RWPE2 (cell line): ENCODE data around the gene IGFBPL1.

Experiments used
- ATAC-seq: fragments of 200-7000 bp; cut with Tn5 transposase; 3 replicates; pipeline ENCODE4 v1.9.1; 2021; ENCODE audit warnings: low read depth
- DNase-seq: peaks from one replicate; pipeline ENCODE4 v3.0.0-alpha.2; 2020; ENCODE audit warnings: low spot score
- H3K27ac ChIP-seq: fragments of 450-650 bp; 2 replicates; pipeline ENCODE4 v1.5.1; 2017; ENCODE audit warnings: mild to moderate bottlenecking; ENCODE audit not compliant: poor library complexity, severe bottlenecking
- H3K27me3 ChIP-seq: fragments of 250-450 bp; sonication (Bioruptor Pico); 2 replicates; pipeline ENCODE4 v1.5.1; 2021; ENCODE audit warnings: mild to moderate bottlenecking, moderate library complexity; ENCODE audit not compliant: insufficient read depth, poor library complexity, severe bottlenecking
- H3K36me3 ChIP-seq: fragments of 250-450 bp; sonication (Bioruptor Pico); 2 replicates; pipeline ENCODE4 v1.5.1; 2020; ENCODE audit warnings: low read depth, mild to moderate bottlenecking, moderate library complexity
- H3K4me1 ChIP-seq: fragments of 250-450 bp; sonication (Bioruptor Pico); 2 replicates; pipeline ENCODE4 v1.5.1; 2021; ENCODE audit warnings: mild to moderate bottlenecking, moderate library complexity; ENCODE audit not compliant: insufficient read depth, poor library complexity, severe bottlenecking
- H3K4me3 ChIP-seq: fragments of 250-450 bp; sonication (Bioruptor Pico); 2 replicates; pipeline ENCODE4 v1.5.1; 2021; ENCODE audit warnings: mild to moderate bottlenecking, moderate library complexity; ENCODE audit not compliant: severe bottlenecking
- H3K9me3 ChIP-seq: fragments of 250-450 bp; sonication (Bioruptor Pico); 2 replicates; pipeline ENCODE4 v1.5.1; 2021; ENCODE audit warnings: mild to moderate bottlenecking, moderate library complexity; ENCODE audit not compliant: severe bottlenecking
- TF ChIP-seq, protein P1 (sequence below): fragments of 450-650 bp; IDR thresholded peaks from one replicate; pipeline ENCODE4 v1.5.1; 2017; ENCODE audit warnings: mild to moderate bottlenecking, moderate library complexity; ENCODE audit not compliant: poor library complexity, severe bottlenecking

The IGFBPL1 gene

DNA sequence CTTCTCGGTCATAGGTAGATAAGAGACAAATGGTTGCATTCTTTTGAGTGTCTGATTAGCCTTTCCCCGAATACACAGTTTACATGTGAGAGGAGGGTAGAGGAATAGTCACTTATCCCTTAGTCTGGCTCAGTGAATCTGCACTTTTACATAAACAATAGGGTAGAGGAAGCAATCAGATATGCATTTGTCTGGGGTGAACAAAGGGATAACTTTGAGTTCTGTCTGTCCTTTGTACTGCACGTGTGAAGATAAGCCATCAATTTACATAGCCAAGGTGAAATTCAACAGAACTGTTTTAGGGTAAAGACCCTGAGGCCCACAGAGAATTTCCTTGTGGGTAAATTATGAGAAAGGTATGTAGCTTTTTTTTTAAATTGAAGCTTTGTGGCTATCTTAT lies 10.1 kb upstream of the IGFBPL1 start:
- no peak overlapping the region for H3K27ac ChIP-seq
- H3K4me3 ChIP-seq, result no peak overlapping the region
- H3K9me3 ChIP-seq, result no peaks in the 10 kb centered on the region
- TF ChIP-seq, protein P1, sequence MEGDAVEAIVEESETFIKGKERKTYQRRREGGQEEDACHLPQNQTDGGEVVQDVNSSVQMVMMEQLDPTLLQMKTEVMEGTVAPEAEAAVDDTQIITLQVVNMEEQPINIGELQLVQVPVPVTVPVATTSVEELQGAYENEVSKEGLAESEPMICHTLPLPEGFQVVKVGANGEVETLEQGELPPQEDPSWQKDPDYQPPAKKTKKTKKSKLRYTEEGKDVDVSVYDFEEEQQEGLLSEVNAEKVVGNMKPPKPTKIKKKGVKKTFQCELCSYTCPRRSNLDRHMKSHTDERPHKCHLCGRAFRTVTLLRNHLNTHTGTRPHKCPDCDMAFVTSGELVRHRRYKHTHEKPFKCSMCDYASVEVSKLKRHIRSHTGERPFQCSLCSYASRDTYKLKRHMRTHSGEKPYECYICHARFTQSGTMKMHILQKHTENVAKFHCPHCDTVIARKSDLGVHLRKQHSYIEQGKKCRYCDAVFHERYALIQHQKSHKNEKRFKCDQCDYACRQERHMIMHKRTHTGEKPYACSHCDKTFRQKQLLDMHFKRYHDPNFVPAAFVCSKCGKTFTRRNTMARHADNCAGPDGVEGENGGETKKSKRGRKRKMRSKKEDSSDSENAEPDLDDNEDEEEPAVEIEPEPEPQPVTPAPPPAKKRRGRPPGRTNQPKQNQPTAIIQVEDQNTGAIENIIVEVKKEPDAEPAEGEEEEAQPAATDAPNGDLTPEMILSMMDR, result no peak
- no peaks in the 10 kb centered on the region for H3K36me3 ChIP-seq
- no peaks in the 10 kb centered on the region for H3K27me3 ChIP-seq
- no peak for ATAC-seq
- H3K4me1 ChIP-seq, result peaks cover 6% of the 10 kb centered on the region
- DNase-seq, result no peak

DNA sequence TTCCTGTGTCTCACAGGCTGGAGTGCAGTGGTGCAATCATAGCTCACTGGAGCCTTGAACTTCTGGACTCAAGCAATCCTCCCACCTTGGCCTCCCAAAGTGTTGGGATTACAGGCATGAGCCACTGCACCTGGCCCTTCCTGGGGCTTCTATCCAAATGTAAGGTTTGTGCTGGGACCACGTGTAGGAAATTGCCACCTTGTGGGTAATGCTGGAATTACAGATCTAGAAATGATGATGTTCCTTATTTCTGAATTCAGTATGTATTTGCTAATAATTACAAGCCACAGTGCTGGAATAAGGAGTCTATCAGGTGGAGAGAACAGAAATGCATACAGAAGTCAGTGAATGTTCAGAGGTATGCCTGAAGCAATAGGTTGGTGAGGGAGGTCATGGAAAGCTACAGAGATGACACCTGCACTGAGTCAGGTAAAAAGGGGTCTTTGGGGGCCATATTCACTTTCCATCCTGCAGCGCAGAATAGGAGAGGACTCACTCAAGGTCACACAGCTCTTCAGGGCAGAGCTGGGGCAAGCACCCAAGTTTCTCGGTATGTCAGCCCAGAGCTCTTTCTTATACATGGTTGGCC lies 8.8 kb upstream of the IGFBPL1 start:
- peaks cover 6% of the 10 kb centered on the region for H3K4me1 ChIP-seq
- ATAC-seq (peak; percentile 46; the same call in 1 of the 3 replicates), DNase-seq (no peak)

DNA sequence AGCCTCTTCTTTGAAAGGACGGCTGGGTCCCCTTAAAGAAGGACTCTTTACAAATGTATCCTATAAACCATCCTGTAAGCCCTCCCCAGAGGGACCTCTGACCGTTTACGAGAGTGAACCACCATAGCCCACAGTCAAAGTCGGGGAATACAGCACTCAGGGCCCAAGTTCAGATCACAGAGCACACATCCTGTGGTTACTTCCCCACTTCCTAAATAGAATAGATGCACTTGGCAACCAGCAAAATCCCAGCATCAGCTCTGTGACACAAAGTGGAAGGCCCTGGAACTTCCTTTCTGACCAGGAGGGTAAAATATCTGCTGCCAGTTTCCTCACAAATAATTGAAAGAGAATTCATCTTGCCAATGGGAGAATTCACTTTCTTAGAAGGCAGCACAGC lies 6.9 kb upstream of the IGFBPL1 start:
- no peak overlapping the region for H3K27ac ChIP-seq
- no peaks in the 10 kb centered on the region for H3K9me3 ChIP-seq
- H3K36me3 ChIP-seq, result no peaks in the 10 kb centered on the region
- no peaks in the 10 kb centered on the region for H3K27me3 ChIP-seq
- no peak for ATAC-seq
- no peak overlapping the region for H3K4me3 ChIP-seq
- TF ChIP-seq, protein P1, result no peak
- H3K4me1 ChIP-seq, result no peaks in the 10 kb centered on the region
- DNase-seq, result no peak

More for the DNA sequence above, 8.8 kb upstream of the IGFBPL1 start:
- no peak overlapping the region for H3K27ac ChIP-seq
- H3K9me3 ChIP-seq, result no peaks in the 10 kb centered on the region
- H3K27me3 ChIP-seq, result no peaks in the 10 kb centered on the region
- H3K4me3 ChIP-seq, result no peak overlapping the region
- no peaks in the 10 kb centered on the region for H3K36me3 ChIP-seq
- TF ChIP-seq, protein P1, result peak; percentile 71

DNA sequence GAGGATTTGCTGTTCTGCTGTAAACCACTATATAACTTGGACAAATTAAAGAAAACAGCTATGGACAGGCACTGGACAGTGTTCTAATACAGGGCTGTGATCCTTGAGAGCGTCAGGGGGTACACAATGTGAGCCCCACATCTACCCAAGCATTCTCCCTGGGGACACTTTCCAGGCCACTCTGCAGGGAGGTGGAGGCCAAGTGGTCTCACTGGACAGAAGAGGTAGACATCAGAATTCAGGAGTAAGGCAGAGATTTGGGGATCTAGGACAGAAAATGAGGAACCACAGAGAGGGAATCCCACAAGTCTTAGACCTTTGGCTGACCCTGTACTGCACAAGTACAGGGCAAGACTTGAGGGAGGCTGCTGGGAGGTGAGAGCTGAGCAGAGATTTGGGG lies 3.8 kb upstream of the IGFBPL1 start:
- H3K4me3 ChIP-seq, result no peak overlapping the region
- DNase-seq (no peak), ATAC-seq (no peak)
- no peaks in the 10 kb centered on the region for H3K9me3 ChIP-seq
- TF ChIP-seq, protein P1, result no peak
- peaks cover 18% of the 10 kb centered on the region for H3K27me3 ChIP-seq
- no peaks in the 10 kb centered on the region for H3K4me1 ChIP-seq
- H3K27ac ChIP-seq, result no peak overlapping the region
- H3K36me3 ChIP-seq, result no peaks in the 10 kb centered on the region

DNA sequence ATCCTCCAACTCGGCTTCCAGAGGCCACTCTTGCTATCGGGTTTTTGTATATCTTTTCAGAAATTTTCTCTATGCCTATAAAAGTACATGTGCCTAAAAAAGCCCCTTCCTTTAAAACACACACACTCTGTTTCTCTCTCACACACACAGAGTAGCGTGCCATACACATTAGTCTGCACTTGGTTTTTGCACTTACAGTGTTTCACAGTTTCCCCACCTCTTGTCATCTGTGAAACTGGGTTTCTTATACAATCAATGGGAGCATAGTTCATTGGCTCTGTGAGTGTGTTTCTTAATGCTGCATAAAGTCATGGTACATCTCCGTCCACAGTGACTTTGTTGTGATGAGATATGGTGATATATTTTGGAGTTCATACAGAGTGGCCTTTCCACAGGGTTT lies 664 bp upstream of the IGFBPL1 start:
- Histone ChIP-seq H3K4me3 (no peak overlapping the region), H3K27me3 (peaks cover 26% of the 10 kb centered on the region), H3K9me3 (no peaks in the 10 kb centered on the region), H3K36me3 (no peaks in the 10 kb centered on the region), H3K27ac (no peak overlapping the region), H3K4me1 (no peaks in the 10 kb centered on the region)
- TF ChIP-seq, protein P1, result no peak
- no peak for ATAC-seq
- no peak for DNase-seq
